GM19240 (cell line): ENCODE data around the gene PFDN5.

Source experiments
- DNase-seq: peaks from one replicate; pipeline ENCODE4 v3.0.0; 2011; ENCODE audit warnings: low spot score; ENCODE audit not compliant: insufficient read length

Gene PFDN5

DNA sequence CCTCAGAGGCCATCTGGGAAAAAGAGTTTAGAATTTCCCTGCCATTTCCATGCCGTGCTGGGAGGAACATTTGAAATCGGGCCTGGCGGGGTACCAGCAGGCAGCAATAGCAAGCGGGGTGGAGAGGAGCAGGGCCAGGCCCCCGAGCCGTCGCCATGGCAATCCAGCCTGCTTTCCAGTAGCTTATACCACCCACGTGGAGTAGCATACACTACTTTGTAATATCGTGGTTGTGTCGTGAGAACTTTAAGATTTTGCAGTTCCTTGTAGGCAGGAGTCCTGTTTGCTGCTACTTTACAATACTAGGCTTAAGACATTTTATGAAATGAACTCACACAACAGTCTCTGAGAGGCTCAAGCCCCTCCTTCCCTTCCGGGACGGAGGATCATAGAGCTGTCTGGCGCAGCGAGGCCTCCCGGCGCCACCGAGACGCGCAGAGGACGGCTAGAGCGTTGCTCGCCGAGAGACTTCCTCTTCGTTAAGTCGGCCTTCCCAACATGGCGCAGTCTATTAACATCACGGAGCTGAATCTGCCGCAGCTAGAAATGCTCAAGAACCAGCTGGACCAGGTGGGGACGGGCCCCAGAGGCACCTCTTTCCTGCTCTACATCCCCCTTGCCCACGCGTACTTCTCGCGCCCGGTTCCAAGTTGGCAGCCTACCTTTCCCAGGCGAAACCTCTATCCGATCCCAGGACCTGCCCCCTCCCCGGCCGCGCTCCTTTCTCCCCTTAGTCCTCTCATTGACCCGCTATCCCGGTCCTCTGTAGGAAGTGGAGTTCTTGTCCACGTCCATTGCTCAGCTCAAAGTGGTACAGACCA, at the start of gene PFDN5:
Gene PFDN5, plus strand, starts transcription at position 473 of the 821 bp plus-strand sequence. Its CDS starts 26 bp downstream, at position 499.
- peak; percentile 88 for DNase-seq

DNA sequence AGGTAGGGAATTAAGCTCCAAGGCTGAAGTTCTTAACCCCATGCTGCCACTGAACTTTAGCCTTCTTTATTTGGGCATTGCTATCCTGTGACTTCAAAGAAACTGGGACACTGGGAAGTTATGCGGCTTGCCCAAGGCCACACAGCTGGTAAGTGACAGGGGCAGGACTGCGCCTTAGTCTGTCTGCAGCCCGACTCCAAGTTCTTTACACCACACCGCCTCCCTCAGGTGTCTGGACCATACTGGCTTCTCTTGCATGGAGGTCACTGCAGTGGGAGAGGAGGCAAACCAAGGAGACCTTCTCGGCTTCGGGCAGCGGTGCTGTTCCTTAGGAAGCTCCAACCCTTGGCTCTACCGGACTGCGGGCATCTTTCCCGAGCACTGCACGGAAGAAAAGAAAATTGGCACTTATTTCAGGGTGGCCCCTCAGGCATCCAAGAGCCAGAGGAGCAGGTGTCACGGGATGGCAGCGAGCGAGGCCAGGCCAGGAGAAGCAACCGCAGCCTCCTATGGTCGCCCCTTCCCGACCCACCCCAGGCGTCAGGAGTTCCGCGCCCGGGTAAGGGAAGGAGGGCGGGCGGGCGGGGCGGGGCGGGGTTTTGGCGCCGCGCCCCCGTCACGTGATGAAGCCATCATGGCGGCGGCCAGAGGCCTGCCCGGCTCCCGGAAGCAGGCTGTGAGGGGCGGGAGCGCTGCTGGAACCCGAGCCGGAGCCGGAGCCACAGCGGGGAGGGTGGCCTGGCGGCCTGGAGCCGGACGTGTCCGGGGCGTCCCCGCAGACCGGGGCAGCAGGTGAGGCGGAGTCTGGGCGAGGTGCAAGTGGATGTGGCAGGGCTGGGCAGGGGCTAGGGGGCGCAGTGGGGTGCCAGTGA, 43.6 kb upstream of the PFDN5 start:
- DNase-seq: peak; percentile 92

DNA sequence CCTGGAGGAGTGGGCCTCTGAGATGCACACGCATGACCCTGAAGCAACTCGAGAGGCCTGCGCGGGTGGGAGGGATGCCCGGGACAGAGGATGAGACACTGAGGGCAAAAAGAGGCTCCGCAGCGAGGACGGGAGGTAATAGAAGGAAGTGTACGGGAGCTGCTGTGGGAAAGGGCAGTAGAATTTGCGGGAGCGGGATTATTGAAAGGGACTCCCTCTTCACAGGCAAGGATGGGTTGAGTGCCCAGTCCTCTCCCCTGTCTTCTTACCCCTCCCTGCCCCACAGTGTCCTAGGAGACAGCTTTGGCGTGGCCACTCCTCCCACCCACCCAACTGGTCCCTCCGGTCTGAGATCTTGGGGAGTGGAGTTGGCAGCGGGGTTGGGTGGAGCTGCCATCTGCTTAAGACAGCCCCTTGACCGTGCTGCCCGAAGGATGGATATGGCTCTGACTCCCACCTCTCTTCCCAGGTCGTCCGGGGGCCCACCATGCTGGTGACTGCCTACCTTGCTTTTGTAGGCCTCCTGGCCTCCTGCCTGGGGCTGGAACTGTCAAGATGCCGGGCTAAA, 42.9 kb upstream of the PFDN5 start:
- DNase-seq: no peak

DNA sequence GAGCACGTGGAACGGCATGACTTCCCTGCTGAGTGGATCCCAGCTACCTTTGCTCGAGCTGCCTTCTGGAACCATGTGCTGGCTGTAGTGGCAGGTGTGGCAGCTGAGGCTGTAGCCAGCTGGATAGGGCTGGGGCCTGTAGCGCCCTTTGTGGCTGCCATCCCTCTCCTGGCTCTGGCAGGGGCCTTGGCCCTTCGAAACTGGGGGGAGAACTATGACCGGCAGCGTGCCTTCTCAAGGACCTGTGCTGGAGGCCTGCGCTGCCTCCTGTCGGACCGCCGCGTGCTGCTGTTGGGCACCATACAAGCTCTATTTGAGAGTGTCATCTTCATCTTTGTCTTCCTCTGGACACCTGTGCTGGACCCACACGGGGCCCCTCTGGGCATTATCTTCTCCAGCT, 42.0 kb upstream of the PFDN5 start:
- no peak for DNase-seq

DNA sequence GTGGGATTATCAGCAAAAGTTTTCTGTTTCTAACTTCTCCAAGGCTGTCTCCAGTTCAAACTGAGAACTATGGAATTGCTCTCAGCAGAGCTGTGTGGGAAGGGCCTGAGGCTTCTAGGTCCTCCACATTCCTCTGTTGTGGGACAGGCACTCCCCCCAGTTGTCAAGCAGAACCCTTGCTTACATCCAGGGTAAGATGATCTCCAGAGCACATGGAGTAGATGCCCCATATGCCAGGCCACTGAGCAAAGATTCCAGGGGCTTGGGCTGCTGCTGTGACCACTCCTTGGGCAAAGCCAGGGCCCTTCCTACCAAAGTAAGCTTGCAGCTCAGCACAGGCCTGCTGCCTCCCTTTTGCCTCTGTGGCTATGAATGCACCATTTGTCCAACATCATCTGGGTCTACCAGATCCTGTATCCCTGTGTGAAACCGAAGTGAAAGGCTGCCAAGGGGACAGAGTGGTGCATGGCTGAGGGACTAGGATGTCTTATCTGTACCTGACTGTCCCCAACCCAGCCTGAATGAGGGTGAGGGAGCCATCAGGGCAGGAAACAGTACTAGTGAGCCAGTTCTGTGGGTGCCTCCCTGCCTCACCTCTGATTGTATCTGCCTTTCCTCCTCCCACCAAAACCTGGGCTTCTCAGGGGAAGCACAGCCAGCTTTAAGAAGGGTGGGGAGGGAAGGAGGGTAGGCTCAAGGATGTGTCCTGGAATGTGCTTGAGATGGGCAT, 40.4 kb upstream of the PFDN5 start:
- DNase-seq: no peak

DNA sequence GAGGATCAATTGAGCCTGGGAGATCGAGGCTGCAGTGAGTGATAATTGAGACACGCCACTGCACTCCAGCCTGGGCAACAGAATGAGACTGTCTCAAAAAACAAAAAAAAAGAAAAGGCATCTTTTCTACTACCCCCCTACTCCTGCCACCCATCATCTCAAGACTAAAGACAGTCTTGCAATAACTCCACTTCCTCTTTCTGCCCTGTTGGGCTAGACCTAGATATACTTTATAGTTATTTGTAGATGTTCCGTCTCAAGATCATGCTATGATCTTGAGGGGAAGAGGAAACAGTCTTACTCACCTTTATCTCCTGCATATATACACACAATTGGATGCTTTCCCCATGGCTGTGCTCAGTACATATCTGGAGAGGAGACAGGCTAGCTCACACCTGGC, 39.3 kb upstream of the PFDN5 start:
- DNase-seq: no peak

DNA sequence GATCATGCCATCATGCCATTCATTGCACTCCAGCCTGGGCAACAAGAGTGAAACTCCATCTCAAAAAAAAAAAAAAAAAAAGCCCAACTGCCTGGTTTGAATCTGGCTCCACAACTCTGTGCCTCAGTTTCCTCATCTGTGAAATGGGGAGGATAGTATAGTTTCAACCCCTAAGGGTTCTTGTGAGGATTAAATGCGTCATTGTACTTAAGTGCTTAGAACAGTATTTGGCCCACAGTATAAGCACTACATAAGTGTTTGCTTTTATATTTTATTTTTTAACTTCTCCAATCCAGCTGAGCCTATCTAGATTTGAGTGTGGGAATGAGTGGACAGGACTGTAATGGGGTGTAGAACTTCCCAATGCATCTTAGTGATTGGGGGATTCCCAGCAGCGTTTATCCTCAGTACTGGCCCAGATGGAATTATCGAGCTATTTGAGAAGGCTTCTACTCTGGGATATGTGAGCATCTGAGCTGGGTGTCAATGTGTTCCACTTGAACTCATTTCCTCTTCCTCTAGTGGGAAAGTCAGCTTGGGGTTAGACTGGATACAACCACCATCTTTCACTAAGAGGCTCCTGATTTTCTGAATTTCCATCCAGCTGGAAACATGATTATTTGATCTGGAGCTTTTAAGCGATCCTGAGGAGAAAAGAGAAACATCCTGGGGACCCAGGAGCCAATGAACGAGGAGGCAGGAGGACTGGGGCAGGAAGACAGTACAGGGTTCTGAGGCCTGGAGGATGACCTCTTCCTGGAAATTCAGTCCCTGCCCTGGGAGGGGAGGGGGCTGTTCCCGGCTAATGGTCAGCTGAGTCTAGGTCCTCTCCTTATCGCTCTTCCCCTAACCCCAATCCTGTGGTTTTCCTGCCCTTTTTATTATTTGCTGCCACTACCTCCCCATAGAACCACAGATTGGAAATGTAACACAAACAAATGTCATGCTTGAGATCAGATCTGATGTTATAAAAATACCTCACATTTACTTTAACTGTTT, 36.5 kb upstream of the PFDN5 start:
- DNase-seq: no peak

DNA sequence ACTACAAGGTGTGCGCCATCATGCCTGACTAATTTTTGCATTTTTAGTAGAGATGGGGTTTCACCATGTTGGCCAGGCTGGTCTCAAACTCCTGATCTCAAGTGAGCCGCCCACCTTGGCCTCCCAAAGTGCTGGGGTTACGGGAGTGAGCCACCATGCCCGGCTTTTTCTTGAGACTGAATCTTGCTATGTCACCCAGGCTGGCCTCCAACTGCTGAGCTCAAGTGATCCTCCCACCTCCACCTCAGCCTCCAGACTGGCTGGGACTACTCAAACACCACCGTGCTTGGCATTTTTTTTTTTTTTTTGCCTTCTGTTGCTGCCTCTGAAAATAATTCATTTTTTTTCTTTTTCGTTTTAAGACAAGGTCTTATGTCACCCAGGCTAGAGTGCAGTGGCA, 35.5 kb upstream of the PFDN5 start:
- no peak for DNase-seq

DNA sequence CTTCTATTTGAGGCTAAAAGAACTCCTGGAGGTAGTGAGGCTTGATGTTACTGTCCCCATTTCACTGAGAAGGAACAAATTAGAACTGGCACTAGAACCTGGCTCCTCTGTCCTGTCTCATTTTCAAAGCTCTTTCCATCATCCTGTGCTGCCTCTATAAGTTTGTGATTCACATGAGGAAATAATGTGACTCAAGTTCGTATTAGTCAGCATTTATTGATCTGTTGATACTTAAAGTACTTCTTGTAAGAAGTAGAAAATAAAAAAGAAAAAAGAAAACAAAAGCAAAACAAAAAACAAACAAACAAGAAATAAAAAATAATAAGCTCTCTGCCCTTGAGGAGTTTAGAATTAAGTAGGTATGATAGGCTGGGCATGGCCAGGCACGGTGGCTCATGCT, 29.6 kb upstream of the PFDN5 start:
- DNase-seq: no peak

DNA sequence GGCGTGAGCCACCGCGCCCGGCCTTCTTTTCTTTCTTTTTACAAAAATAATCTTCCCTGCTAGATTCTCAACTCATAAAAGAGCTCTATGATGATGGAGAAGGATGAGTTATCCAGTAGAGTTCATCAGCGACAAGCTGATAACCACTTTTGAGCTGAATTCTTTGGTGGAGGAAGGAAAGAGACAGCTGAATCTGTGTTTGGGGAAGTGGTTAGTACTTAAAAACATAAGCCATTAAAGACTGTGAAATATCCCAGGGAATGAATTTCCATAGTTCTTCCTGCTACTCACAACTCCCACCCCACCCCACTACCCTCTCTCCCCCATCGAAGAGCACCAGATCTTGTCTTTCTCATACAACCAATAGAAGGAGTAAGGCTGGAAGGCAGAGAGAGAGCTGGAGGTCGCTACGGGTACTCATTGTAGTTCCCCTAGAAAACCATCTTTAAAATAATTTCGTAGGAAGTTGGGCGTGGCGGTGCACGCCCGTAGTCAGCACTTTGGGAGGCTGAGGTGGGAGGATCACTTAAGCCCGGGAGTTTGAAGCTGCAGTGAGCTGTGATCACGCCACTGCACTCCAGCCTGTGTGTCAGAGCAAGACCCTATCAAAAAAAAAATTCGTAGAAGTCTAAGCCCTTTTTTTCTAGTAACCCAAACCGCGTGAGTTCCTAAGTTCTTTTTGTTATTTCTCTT, 27.9 kb upstream of the PFDN5 start:
- DNase-seq: no peak

DNA sequence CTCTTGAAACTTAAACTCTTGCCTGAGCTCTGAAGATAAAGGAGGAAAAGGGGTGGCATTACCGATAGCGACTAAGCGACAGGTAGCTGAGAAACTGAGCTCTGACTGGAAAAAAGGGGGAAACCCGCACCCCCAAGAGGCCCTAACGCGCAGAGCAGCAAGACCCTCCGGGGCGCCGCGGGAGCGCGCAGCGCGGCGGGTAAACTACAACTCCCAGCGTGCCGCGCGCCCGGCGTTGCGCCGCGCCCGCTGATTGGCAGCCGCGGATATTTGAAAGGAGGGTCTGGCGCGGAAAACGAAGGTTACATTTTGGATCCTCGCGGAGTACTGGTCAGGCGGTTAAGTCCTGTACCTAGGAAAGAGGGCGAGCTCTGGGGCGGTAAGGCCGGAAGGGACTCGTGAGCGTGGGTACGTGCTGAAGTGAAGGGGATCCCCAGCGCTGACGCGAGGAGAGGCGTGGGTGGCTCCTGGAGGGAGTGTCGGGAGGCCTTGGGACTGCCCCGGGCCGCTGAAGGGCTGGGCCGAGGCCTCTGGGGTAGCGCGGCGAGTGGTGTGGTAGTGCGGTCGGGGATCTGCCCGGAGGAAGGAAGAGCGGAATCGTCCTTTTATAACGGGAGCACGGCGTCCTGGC, 27.2 kb upstream of the PFDN5 start, which contains the start of gene ESPL1:
Gene ESPL1, plus strand, starts transcription at position 301 of the 631 bp plus-strand sequence. CDS start 468 bp downstream, outside the sequence.
- DNase-seq: peak; percentile 91

DNA sequence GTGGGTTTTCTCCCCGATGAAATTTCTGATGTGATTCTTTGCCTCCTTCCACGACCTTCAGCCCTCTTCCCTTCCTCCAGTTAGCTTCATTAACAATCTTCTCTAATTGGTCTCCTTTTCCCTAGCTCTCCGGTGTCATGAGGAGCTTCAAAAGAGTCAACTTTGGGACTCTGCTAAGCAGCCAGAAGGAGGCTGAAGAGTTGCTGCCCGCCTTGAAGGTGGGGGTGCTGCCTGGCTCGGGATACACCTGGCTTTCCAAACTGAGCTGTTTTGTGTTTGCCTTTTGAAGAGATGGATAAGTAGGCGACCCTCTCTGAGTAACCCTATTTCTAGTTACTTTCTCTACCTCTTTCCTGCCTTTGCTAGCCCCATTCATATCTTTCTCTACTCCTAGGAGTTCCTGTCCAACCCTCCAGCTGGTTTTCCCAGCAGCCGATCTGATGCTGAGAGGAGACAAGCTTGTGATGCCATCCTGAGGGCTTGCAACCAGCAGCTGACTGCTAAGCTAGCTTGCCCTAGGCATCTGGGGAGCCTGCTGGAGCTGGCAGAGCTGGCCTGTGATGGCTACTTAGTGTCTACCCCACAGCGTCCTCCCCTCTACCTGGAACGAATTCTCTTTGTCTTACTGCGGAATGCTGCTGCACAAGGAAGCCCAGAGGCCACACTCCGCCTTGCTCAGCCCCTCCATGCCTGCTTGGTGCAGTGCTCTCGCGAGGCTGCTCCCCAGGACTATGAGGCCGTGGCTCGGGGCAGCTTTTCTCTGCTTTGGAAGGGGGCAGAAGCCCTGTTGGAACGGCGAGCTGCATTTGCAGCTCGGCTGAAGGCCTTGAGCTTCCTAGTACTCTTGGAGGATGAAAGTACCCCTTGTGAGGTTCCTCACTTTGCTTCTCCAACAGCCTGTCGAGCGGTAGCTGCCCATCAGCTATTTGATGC, 26.4 kb upstream of the PFDN5 start:
- DNase-seq: no peak

DNA sequence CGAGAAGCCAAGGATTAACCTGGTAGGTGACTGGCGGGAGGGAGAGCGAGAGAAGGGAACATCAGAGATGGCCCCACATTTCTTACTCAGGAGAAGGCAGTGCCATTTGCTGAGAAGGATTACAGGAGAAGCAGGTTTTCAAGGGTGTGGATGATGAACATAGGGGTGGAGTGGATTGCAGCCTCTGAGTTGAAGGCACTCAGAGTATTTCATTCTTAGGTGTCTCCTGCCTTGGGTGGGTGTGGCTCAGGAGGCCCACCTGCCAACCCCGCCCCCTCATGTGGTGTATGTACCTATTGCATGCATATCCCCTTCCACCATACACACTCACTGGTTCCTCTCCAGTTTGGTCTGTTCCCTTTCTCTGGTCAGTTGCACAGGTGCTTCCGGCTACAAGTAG, 20.9 kb upstream of the PFDN5 start:
- DNase-seq: no peak

DNA sequence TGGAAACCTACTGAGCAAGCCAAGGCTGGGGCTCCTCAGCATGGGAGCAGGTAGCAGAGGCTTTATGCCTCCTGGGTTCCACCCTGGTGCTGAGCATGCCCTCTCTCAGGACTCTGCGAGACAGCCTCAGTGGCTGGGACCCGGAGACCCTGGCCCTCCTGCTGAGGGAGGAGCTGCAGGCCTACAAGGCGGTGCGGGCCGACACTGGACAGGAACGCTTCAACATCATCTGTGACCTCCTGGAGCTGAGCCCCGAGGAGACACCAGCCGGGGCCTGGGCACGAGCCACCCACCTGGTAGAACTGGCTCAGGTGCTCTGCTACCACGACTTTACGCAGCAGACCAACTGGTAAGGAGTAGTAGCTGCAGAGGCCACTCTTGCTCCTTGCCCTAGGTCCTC, 18.8 kb upstream of the PFDN5 start:
- no peak for DNase-seq

DNA sequence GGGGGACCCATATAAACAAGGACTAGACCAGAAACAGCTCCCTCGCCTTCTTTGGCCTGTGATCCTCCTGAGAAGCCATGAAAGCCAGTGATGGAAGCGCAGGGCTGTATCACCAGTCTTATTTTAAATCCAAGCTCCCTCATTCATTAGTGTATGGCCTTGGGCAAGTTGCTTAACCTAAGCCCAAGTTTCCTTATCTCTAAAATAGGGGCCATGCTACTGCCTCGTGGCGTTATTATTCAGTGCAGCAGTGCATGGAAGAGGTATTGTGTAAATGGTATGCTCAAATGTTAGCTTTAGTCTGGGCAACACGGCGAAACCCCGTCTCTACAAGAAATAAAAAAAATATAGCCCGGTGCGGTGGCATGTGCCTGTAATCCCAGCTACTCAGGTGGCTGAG, 17.4 kb upstream of the PFDN5 start:
- no peak for DNase-seq

DNA sequence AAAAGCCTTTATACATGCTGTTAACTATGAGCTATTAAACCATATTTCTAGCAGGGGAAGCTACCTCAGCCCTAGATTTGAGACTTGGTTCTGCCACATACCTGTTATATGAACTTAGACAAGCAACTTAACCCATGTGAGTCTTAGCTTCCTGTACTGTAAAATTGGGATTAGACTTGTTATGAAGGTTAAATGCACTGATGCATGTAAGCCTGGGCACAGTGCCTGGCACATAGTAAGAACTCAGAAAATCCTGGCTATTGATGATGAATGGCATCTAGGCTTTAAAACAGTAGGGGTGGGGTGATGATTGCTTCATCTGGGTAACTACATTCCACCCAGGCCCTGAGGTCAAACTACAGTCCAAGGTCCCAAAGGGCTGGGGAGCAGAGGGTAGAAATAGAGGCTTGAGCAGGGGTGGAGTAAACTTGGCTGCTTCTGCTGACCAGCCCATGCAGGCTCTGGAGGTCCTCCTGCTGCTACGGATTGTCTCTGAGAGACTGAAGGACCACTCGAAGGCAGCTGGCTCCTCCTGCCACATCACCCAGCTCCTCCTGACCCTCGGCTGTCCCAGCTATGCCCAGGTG, 16.0 kb upstream of the PFDN5 start:
- DNase-seq: no peak

DNA sequence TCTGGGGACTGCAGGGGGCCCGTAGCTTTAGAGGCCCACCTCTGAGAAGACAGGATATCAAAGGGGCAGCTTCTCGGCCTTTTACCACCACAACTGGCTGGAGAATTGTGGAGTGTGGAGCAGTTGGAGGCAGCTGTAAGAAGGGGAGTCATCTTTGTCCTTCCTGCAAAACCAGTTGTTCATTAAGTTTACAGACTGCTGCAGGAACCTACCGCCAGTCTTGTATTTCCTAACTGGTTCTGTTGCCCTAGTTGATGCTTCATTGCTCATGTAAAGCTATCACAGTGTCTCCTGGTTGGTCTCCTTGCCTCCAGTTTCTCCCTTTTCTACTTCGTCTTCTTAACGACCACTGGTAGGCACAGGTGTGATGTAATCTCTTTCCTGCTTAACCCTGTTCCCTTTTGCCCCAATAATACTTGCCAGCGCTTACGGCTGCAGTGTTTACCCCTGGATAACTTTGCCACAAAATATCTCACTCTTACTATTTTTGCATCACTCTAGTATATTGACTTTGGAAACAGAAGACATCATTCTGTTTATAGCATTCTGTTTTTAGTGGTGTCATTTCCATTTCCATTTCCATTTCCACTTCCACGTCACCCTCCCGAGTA, 15.3 kb upstream of the PFDN5 start:
- no peak for DNase-seq
